B cell (primary cell): ENCODE data around the gene GPR87. TPM values are rescaled to one million over a fixed set of nuclear protein-coding genes. Genes with fewer than 3 reads are reported as not detected.

Source experiments
- ATAC-seq: fragments of 200-7000 bp; cut with Tn5 transposase; one replicate; pipeline ENCODE4 v1.10.0; 2021; ENCODE audit warnings: low read depth, mild to moderate bottlenecking, moderate number of reproducible peaks, moderate library complexity
- CTCF ChIA-PET: fragments of 350-600 bp; sonication (Branson Sonifier 250); formaldehyde crosslinking; loops from one replicate; lab custom pipeline; 2021; ENCODE audit warnings: antibody characterized with exemption, inconsistent platforms; lab: Charles Lee
- POLR2A ChIA-PET: fragments of 350-600 bp; sonication (Branson Sonifier 250); formaldehyde crosslinking; loops from one replicate; lab custom pipeline; 2021; ENCODE audit warnings: antibody characterized with exemption; lab: Charles Lee
- DNase-seq: peaks from one replicate; pipeline ENCODE4 v3.0.0; 2013
- H2AFZ ChIP-seq: 2 replicates; pipeline ENCODE4 v1.6.1; 2012; ENCODE audit warnings: mild to moderate bottlenecking, low read depth, low read length; ENCODE audit not compliant: insufficient read depth, poor library complexity, severe bottlenecking
- H3K27ac ChIP-seq, 2 donors: 1 replicate in 1 of 2; 2 replicates in 1 of 2; pipeline ENCODE4 v1.5.1; 2012 to 2013; ENCODE audit warnings: low read length in 2 of 2, mild to moderate bottlenecking in 2 of 2, moderate library complexity in 1 of 2
- H3K27me3 ChIP-seq, 4 experiments: fragments of 200-600 bp in 1 of 4; sonication (generic) in 1 of 4; replicated peaks in 1 of 4; 1 replicate in 2 of 4; 2 replicates in 2 of 4; pipeline versions ENCODE4 v1.6.1 to v1.7.0; 2013 to 2016; ENCODE audit warnings: low read length in 3 of 4, mild to moderate bottlenecking in 2 of 4, mixed read lengths in 1 of 4, moderate library complexity in 1 of 4; ENCODE audit not compliant: insufficient read depth in 4 of 4, control insufficient read depth in 3 of 4; ENCODE audit errors: control extremely low read depth in 1 of 4
- H3K36me3 ChIP-seq, 2 experiments: replicated peaks in 1 of 2; 1 replicate in 1 of 2; 2 replicates in 1 of 2; pipeline versions ENCODE4 v1.6.1 to v1.7.1; 2013; ENCODE audit warnings: low read length in 1 of 2; ENCODE audit not compliant: insufficient read depth in 2 of 2, control insufficient read depth in 1 of 2; ENCODE audit errors: control extremely low read depth in 1 of 2, extremely low read depth in 1 of 2
- H3K4me1 ChIP-seq, 2 donors: fragments of 200-600 bp in 1 of 2; sonication (generic) in 1 of 2; 1 replicate in 1 of 2; 2 replicates in 1 of 2; pipeline versions ENCODE4 v1.5.1 to v1.6.1; 2013 to 2017; ENCODE audit warnings: low read length in 2 of 2; ENCODE audit not compliant: control insufficient read depth in 2 of 2, insufficient read depth in 2 of 2
- H3K4me2 ChIP-seq: replicated peaks from 2 replicates; pipeline ENCODE3; 2012; ENCODE audit warnings: mild to moderate bottlenecking, low read depth, low read length; ENCODE audit not compliant: poor library complexity, severe bottlenecking
- H3K4me3 ChIP-seq, 5 experiments: fragments of 200-600 bp in 1 of 5; sonication (generic) in 1 of 5; 1 replicate in 3 of 5; 2 replicates in 2 of 5; pipeline versions ENCODE4 v1.5.1 to v1.7.0; 2011 to 2016; ENCODE audit warnings: low read length in 4 of 5, mild to moderate bottlenecking in 4 of 5, low read depth in 2 of 5, control low read depth in 1 of 5, moderate library complexity in 1 of 5; ENCODE audit not compliant: insufficient read depth in 1 of 5; ENCODE audit errors: control extremely low read depth in 1 of 5, extremely low read depth in 1 of 5
- H3K79me2 ChIP-seq: fragments of 200-600 bp; sonication (generic); one replicate; pipeline ENCODE4 v1.6.0; 2016; ENCODE audit warnings: low read length; ENCODE audit not compliant: control insufficient read depth, insufficient read depth
- H3K9ac ChIP-seq: fragments of 200-600 bp; sonication (generic); 2 replicates; pipeline ENCODE4 v1.6.1; 2017; ENCODE audit warnings: mild to moderate bottlenecking, low read length, moderate library complexity
- H3K9me3 ChIP-seq, 3 donors: one replicate each; pipeline versions ENCODE4 v1.6.1 to v1.7.1; 2013; ENCODE audit warnings: low read length in 2 of 3; ENCODE audit not compliant: control insufficient read depth in 2 of 3, insufficient read depth in 1 of 3; ENCODE audit errors: control extremely low read depth in 1 of 3
- H4K20me1 ChIP-seq: 2 replicates; pipeline ENCODE4 v1.6.0; 2012; ENCODE audit warnings: mild to moderate bottlenecking, low read length; ENCODE audit not compliant: insufficient read depth, control insufficient read depth, poor library complexity, severe bottlenecking
- H3K27ac Mint-ChIP-seq: one replicate; pipeline ENCODE4 v1.8.0; 2021; ENCODE audit warnings: mixed read lengths
- H3K27me3 Mint-ChIP-seq: one replicate; pipeline ENCODE4 v1.8.0; 2021; ENCODE audit warnings: mixed read lengths
- H3K4me1 Mint-ChIP-seq: one replicate; pipeline ENCODE4 v1.8.0; 2021; ENCODE audit warnings: mixed read lengths
- H3K4me3 Mint-ChIP-seq: one replicate; pipeline ENCODE4 v1.8.0; 2021; ENCODE audit warnings: mixed read lengths
- H3K9me3 Mint-ChIP-seq: one replicate; pipeline ENCODE4 v1.8.0; 2022; ENCODE audit warnings: mixed read lengths; ENCODE audit not compliant: insufficient read depth
- EZH2 ChIP-seq: IDR thresholded peaks from 2 replicates; pipeline ENCODE4 v1.6.1; 2012; ENCODE audit warnings: borderline replicate concordance, low read depth, mild to moderate bottlenecking, moderate library complexity, low read length; ENCODE audit not compliant: insufficient read depth, poor library complexity, severe bottlenecking
- whole genome bisulfite sequencing: methylation state at CpG from one replicate; pipeline ENCODE4 v1.1.5; 2013; ENCODE audit warnings: missing lambda C conversion rate; ENCODE audit not compliant: insufficient coverage; 5-methylcytosine and 5-hydroxymethylcytosine counted together
- intact Hi-C: fragments of 100-400 bp; cut with micrococcal nuclease; formaldehyde crosslinking; loops from one replicate; pipeline ENCODE4 v1.10.0; 2022
- polyA plus RNA-seq: library from polyadenylated mRNA; depleted of rRNA; stranded (reverse); fragments of >200 nt; gene quantifications from 2 replicates; pipeline ENCODE4 v1.2.3, GENCODE V29; 2012
- total RNA-seq, 2 donors: library from RNA; stranded (reverse); fragments of 120-200 nt in 1 of 2; gene quantifications; 1 replicate in 1 of 2; 2 replicates in 1 of 2; pipeline versions ENCODE4 v1.2.3 to v1.2.4, GENCODE V29; 2013 to 2022
- TF ChIP-seq, protein P1 (sequence below): fragments of 200-600 bp; IDR thresholded peaks from one replicate; pipeline ENCODE4 v1.8.0; 2022; ENCODE audit warnings: antibody characterized with exemption, mild to moderate bottlenecking

GPR87 gene
- total and polyA plus RNA-seq, 2 donors (not counting 1 experiment from before 2014, with no cell fraction given) = not detected

- WGBS = 29% methylated on average over 3 of the region's 5 CpGs
- peak overlapping the region; percentile 97 to 99 for H3K27ac ChIP-seq
- peak; percentile 89 for ATAC-seq
Observed at GRCh38 chr3:151265866-151266265, 50.8 kb downstream of the GPR87 start.

DNA sequence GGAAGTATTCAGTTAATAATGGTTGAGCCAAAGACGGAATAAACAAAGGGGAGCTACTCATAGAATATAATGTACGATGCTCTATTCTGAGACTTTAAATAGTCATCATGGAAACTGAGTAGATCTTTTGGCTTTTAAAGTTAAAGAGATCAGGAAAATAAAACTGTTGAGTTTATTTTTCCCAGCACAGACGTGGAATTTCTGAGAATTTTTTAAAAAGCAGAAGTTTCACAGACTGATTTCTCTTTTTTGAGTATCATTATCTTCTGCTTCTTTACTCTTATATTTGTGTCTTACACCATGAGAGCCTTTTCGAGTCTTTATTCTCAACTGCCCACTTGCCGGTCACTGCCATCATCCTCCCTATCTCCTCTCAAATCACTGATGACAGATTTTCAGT, 51.5 kb downstream of the GPR87 start:
- TF ChIP-seq, protein P1, sequence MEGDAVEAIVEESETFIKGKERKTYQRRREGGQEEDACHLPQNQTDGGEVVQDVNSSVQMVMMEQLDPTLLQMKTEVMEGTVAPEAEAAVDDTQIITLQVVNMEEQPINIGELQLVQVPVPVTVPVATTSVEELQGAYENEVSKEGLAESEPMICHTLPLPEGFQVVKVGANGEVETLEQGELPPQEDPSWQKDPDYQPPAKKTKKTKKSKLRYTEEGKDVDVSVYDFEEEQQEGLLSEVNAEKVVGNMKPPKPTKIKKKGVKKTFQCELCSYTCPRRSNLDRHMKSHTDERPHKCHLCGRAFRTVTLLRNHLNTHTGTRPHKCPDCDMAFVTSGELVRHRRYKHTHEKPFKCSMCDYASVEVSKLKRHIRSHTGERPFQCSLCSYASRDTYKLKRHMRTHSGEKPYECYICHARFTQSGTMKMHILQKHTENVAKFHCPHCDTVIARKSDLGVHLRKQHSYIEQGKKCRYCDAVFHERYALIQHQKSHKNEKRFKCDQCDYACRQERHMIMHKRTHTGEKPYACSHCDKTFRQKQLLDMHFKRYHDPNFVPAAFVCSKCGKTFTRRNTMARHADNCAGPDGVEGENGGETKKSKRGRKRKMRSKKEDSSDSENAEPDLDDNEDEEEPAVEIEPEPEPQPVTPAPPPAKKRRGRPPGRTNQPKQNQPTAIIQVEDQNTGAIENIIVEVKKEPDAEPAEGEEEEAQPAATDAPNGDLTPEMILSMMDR = no peak
- TF ChIP-seq EZH2 = no peak
- ATAC-seq (no peak), DNase-seq (no peak)
- Histone ChIP-seq H3K79me2 (peaks cover 58% of the 10 kb centered on the region), H4K20me1 (no peaks in the 10 kb centered on the region), H3K4me1 (peaks cover 39 to 46% of the 10 kb centered on the region in 2 donors), H3K27me3 (no peaks in the 10 kb centered on the region), H3K9ac (peak overlapping the region; percentile 55), H3K27ac (peak overlapping the region; percentile 97 to 99), H3K9me3 (no peaks in the 10 kb centered on the region), H3K36me3 (peaks cover 0 to 1% of the 10 kb centered on the region in 2 experiments), H3K4me2 (peak overlapping the region; percentile 60), H2AFZ (no peak overlapping the region), H3K4me3 (peak overlapping the region in 1 of 5 experiments; percentile 34)
- CTCF ChIA-PET = interaction anchor here (10.0 to 10.2 kb wide), 2 partner anchors 14 to 36 kb away, joined by 105 to 115 read pairs; partner anchors contain the start of gene P2RY14
- WGBS = 100% methylated on average over 2 of the region's 5 CpGs
- no peaks in the 10 kb centered on the region for H3K27me3 Mint-ChIP-seq
- peaks cover 61% of the 10 kb centered on the region for H3K4me1 Mint-ChIP-seq
- intact Hi-C loops = loop anchor here (1.0 to 10.0 kb wide), 4 partner anchors 35 to 1897 kb away; partner anchors contain the start of genes RAP2B and SELENOT
- H3K9me3 Mint-ChIP-seq = no peaks in the 10 kb centered on the region
- POLR2A ChIA-PET = interaction anchor here (1.0 to 2.3 kb wide), 5 partner anchors 11 to 37 kb away, joined by 3 to 14 read pairs (median 3); no protein-coding TSS in a partner anchor
- peak overlapping the region; percentile 99 for H3K27ac Mint-ChIP-seq
- peak overlapping the region; percentile 66 for H3K4me3 Mint-ChIP-seq

More at GRCh38 chr3:151265866-151266265, 50.8 kb downstream of the GPR87 start:
- POLR2A ChIA-PET = interaction anchor here (1.0 to 2.3 kb wide), 4 partner anchors 10 to 38 kb away, joined by 3 to 14 read pairs (median 6); no protein-coding TSS in a partner anchor
- peaks cover 60% of the 10 kb centered on the region for H3K79me2 ChIP-seq
- peak overlapping the region; percentile 60 for H3K4me2 ChIP-seq
- Mint-ChIP-seq H3K27me3 (no peaks in the 10 kb centered on the region), H3K4me3 (peak overlapping the region; percentile 66), H3K9me3 (no peaks in the 10 kb centered on the region), H3K4me1 (peaks cover 66% of the 10 kb centered on the region), H3K27ac (peak overlapping the region; percentile 99)
- CTCF ChIA-PET = interaction anchor here (0.5 to 10.2 kb wide), 4 partner anchors 13 to 97 kb away, joined by 3 to 115 read pairs (median 54); partner anchors contain the start of gene P2RY14
- H3K4me3 ChIP-seq = peak overlapping the region in 1 of 5 experiments; percentile 34
- H3K27me3 ChIP-seq = no peaks in the 10 kb centered on the region
- H3K36me3 ChIP-seq = peaks cover 0 to under 1% of the 10 kb centered on the region in 2 experiments
- H3K9me3 ChIP-seq = no peaks in the 10 kb centered on the region
- no peak overlapping the region for H2AFZ ChIP-seq
- H3K4me1 ChIP-seq = peaks cover 44 to 53% of the 10 kb centered on the region in 2 donors
- H4K20me1 ChIP-seq = no peaks in the 10 kb centered on the region
- peak; percentile 95 for DNase-seq
- no peak for TF ChIP-seq EZH2
- TF ChIP-seq, protein P1 = no peak
- intact Hi-C loops = loop anchor here (1.0 to 10.0 kb wide), 6 partner anchors 10 to 1896 kb away; partner anchors contain the start of genes RAP2B, SELENOT and SIAH2
- H3K9ac ChIP-seq = peak overlapping the region; percentile 55
